Type B pancreatic cell (in vitro differentiated cells): ENCODE measurements around the gene EPG5. TPM values are rescaled to one million over a fixed set of nuclear protein-coding genes. Genes with fewer than 3 reads are reported as not detected.

Experiments
- DNase-seq: peaks from one replicate; pipeline ENCODE4 v3.0.0; 2021; ENCODE audit warnings: mixed read lengths; ENCODE audit not compliant: unreplicated experiment; ENCODE audit errors: extremely low spot score
- H3K27ac Mint-ChIP-seq: 2 replicates; pipeline ENCODE4 v1.8.0; 2021; ENCODE audit warnings: mild to moderate bottlenecking, mixed read lengths
- H3K27me3 Mint-ChIP-seq: 2 replicates; pipeline ENCODE4 v1.8.0; 2021; ENCODE audit warnings: mixed read lengths
- H3K36me3 Mint-ChIP-seq: 2 replicates; pipeline ENCODE4 v1.8.0; 2021; ENCODE audit warnings: mixed read lengths
- H3K4me1 Mint-ChIP-seq: one replicate; pipeline ENCODE4 v1.8.0; 2021; ENCODE audit warnings: mixed read lengths; ENCODE audit not compliant: unreplicated experiment
- H3K4me3 Mint-ChIP-seq: 2 replicates; pipeline ENCODE4 v1.8.0; 2021; ENCODE audit warnings: mild to moderate bottlenecking, mixed read lengths
- H3K9me3 Mint-ChIP-seq: 2 replicates; pipeline ENCODE4 v1.8.0; 2021; ENCODE audit warnings: mixed read lengths
- CTCF ChIP-seq: fragments of 200-600 bp; sonication (generic); conservative IDR thresholded peaks from 2 replicates; pipeline ENCODE4 v1.5.0; 2021; ENCODE audit warnings: antibody characterized with exemption, mild to moderate bottlenecking
- total RNA-seq: library from RNA; stranded (reverse); gene quantifications from 2 replicates; pipeline ENCODE4 v1.2.1, GENCODE V29; 2021; ENCODE audit warnings: low replicate concordance

Gene EPG5
- total RNA-seq, 1 donor from 2014 or later = 27.9 TPM

DNA sequence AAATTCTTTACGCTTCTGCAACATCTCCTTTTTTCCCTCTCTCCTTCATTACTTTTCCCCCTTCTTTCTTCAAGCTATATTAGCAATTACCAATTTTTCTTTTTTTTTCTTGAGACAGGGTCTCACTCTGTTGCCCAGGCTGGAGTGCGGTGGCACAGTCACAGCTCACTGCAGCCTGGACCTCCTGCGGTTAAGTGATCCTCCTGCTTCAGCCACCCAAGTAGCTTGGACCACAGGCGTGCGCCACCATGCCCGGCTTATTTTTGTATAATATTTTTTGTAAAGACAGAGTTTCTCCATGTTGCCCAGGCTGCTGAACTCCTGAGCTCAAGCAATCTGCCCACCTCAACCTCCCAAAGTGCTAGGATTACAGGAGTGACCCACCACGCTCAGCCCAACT lies 70.7 kb downstream of the EPG5 start:
- Mint-ChIP-seq H3K4me1 (no peaks in the 10 kb centered on the region), H3K9me3 (no peaks in the 10 kb centered on the region), H3K4me3 (no peak overlapping the region), H3K27me3 (no peaks in the 10 kb centered on the region), H3K36me3 (peaks cover 31% of the 10 kb centered on the region), H3K27ac (peak overlapping the region; percentile 19)
- DNase-seq = no peak
- no peak for TF ChIP-seq CTCF

- TF ChIP-seq CTCF = no peak
- Mint-ChIP-seq H3K9me3 (no peaks in the 10 kb centered on the region), H3K4me1 (no peaks in the 10 kb centered on the region)
Observed at GRCh38 chr18:45895339-45895738, 71.8 kb downstream of the EPG5 start.

GRCh38 chr18:45894818-45895217 lies 72.3 kb downstream of the EPG5 start:
- peaks cover 27% of the 10 kb centered on the region for H3K36me3 Mint-ChIP-seq
- no peaks in the 10 kb centered on the region for H3K9me3 Mint-ChIP-seq
- no peaks in the 10 kb centered on the region for H3K27me3 Mint-ChIP-seq
- no peak for DNase-seq
- no peak overlapping the region for H3K4me3 Mint-ChIP-seq
- H3K4me1 Mint-ChIP-seq = no peaks in the 10 kb centered on the region
- H3K27ac Mint-ChIP-seq = no peak overlapping the region
- no peak for TF ChIP-seq CTCF

More at GRCh38 chr18:45895339-45895738, 71.8 kb downstream of the EPG5 start:
- H3K36me3 Mint-ChIP-seq = peaks cover 27% of the 10 kb centered on the region
- H3K4me3 Mint-ChIP-seq = no peak overlapping the region
- DNase-seq = no peak
- no peak overlapping the region for H3K27ac Mint-ChIP-seq
- no peaks in the 10 kb centered on the region for H3K27me3 Mint-ChIP-seq

- DNase-seq = no peak
- no peak overlapping the region for H3K27ac Mint-ChIP-seq
- H3K9me3 Mint-ChIP-seq = no peaks in the 10 kb centered on the region
- H3K4me1 Mint-ChIP-seq = no peaks in the 10 kb centered on the region
- H3K36me3 Mint-ChIP-seq = peaks cover 17% of the 10 kb centered on the region
- TF ChIP-seq CTCF = no peak
- no peak overlapping the region for H3K4me3 Mint-ChIP-seq
- H3K27me3 Mint-ChIP-seq = no peaks in the 10 kb centered on the region
Observed at GRCh38 chr18:45891806-45892205, 75.3 kb downstream of the EPG5 start.

GRCh38 chr18:45890606-45891005 lies 76.5 kb downstream of the EPG5 start:
- no peak overlapping the region for H3K27ac Mint-ChIP-seq
- no peaks in the 10 kb centered on the region for H3K27me3 Mint-ChIP-seq
- no peaks in the 10 kb centered on the region for H3K4me1 Mint-ChIP-seq

More at GRCh38 chr18:45890606-45891005, 76.5 kb downstream of the EPG5 start:
- H3K4me3 Mint-ChIP-seq = no peak overlapping the region
- TF ChIP-seq CTCF = no peak
- DNase-seq = no peak
- H3K9me3 Mint-ChIP-seq = no peaks in the 10 kb centered on the region
- peaks cover 16% of the 10 kb centered on the region for H3K36me3 Mint-ChIP-seq
